H1 (cell line): ENCODE results near the gene BORCS6. TPM values are rescaled to one million over a fixed set of nuclear protein-coding genes. Genes with fewer than 3 reads are reported as not detected.

ENCODE experiments used
- BACH1 ChIP-seq: IDR thresholded peaks from 2 replicates; pipeline ENCODE4 v1.6.1; 2012; ENCODE audit warnings: low read length, improper control_type of control experiment
- BCL11A ChIP-seq, 2 experiments: IDR thresholded peaks; one replicate each; pipeline ENCODE4 v1.6.1; 2011; ENCODE audit warnings: low read depth in 2 of 2, low read length in 2 of 2, mild to moderate bottlenecking in 2 of 2
- BRCA1 ChIP-seq: IDR thresholded peaks from 2 replicates; pipeline ENCODE4 v1.6.1; 2012; ENCODE audit warnings: low read depth, low read length, improper control_type of control experiment
- CHD2 ChIP-seq: IDR thresholded peaks from 2 replicates; pipeline ENCODE4 v1.6.1; 2012; ENCODE audit warnings: low read length, improper control_type of control experiment
- CTBP2 ChIP-seq: IDR thresholded peaks from 2 replicates; pipeline ENCODE4 v1.7.0; 2011; ENCODE audit warnings: borderline replicate concordance, mild to moderate bottlenecking, moderate library complexity, mixed read lengths, low read length; ENCODE audit not compliant: insufficient read depth, insufficient read length
- EGR1 ChIP-seq: IDR thresholded peaks from 2 replicates; pipeline ENCODE4 v1.6.1; 2011; ENCODE audit warnings: low read depth, low read length, borderline replicate concordance
- EP300 ChIP-seq, 2 experiments: IDR thresholded peaks; 1 replicate in 1 of 2; 2 replicates in 1 of 2; pipeline ENCODE4 v1.6.1; 2011 to 2012; ENCODE audit warnings: low read depth in 2 of 2, low read length in 2 of 2, mild to moderate bottlenecking in 2 of 2, borderline replicate concordance in 1 of 2, inconsistent platforms in 1 of 2, moderate library complexity in 1 of 2
- GABPA ChIP-seq: IDR thresholded peaks from 2 replicates; pipeline ENCODE4 v1.6.1; 2011; ENCODE audit warnings: mild to moderate bottlenecking, low read length, moderate library complexity, borderline replicate concordance; ENCODE audit not compliant: insufficient read depth
- HDAC6 ChIP-seq: IDR thresholded peaks from one replicate; pipeline ENCODE4 v1.7.1; 2012; ENCODE audit warnings: low read depth, mild to moderate bottlenecking, inconsistent platforms, low read length, moderate library complexity
- KDM1A ChIP-seq: fragments of 200-600, 300-600 bp; sonication (generic); IDR thresholded peaks from 2 replicates; pipeline ENCODE4 v1.7.1; 2016; ENCODE audit warnings: mild to moderate bottlenecking, low read length, borderline replicate concordance
- KDM4A ChIP-seq: IDR thresholded peaks from one replicate; pipeline ENCODE4 v1.7.1; 2012; ENCODE audit warnings: low read depth, mild to moderate bottlenecking, moderate library complexity, low read length, inconsistent platforms; ENCODE audit not compliant: severe bottlenecking
- KDM5A ChIP-seq: fragments of 200-600 bp; IDR thresholded peaks from 2 replicates; pipeline ENCODE4 v1.7.1; 2012; ENCODE audit warnings: mild to moderate bottlenecking, low read length, inconsistent platforms, mixed read lengths
- MAFK ChIP-seq: IDR thresholded peaks from 2 replicates; pipeline ENCODE4 v1.6.1; 2012; ENCODE audit warnings: low read depth, mild to moderate bottlenecking, improper control_type of control experiment, low read length
- NANOG ChIP-seq: IDR thresholded peaks from 2 replicates; pipeline ENCODE4 v1.6.1; 2011; ENCODE audit warnings: low read length, low read depth, mild to moderate bottlenecking, inconsistent platforms; ENCODE audit not compliant: insufficient read depth, poor library complexity, severe bottlenecking
- NRF1 ChIP-seq: IDR thresholded peaks from 2 replicates; pipeline ENCODE4 v1.6.1; 2011; ENCODE audit warnings: mild to moderate bottlenecking, low read depth, low read length, improper control_type of control experiment
- POLR2A ChIP-seq, 2 experiments: IDR thresholded peaks; 1 replicate in 1 of 2; 2 replicates in 1 of 2; pipeline ENCODE4 v1.6.1; 2011; ENCODE audit warnings: low read depth in 2 of 2, low read length in 2 of 2, mild to moderate bottlenecking in 2 of 2; ENCODE audit errors: control extremely low read depth in 1 of 2
- RFX5 ChIP-seq: IDR thresholded peaks from 2 replicates; pipeline ENCODE4 v1.6.1; 2011; ENCODE audit warnings: low read depth, low read length, improper control_type of control experiment, borderline replicate concordance
- SIN3A ChIP-seq, 2 experiments: IDR thresholded peaks in 1 of 2; conservative IDR thresholded peaks in 1 of 2; 2 replicates each; pipeline ENCODE4 v1.6.1; 2011 to 2012; ENCODE audit warnings: low read length in 2 of 2, improper control_type of control experiment in 1 of 2, low read depth in 1 of 2, mild to moderate bottlenecking in 1 of 2
- SIX5 ChIP-seq: IDR thresholded peaks from 2 replicates; pipeline ENCODE4 v1.6.1; 2011; ENCODE audit warnings: mild to moderate bottlenecking, low read depth, low read length
- SP2 ChIP-seq: IDR thresholded peaks from 2 replicates; pipeline ENCODE4 v1.6.1; 2012; ENCODE audit warnings: mild to moderate bottlenecking, low read length, inconsistent platforms
- SP4 ChIP-seq: IDR thresholded peaks from 2 replicates; pipeline ENCODE4 v1.6.1; 2012; ENCODE audit warnings: low read length, inconsistent platforms
- TAF1 ChIP-seq: IDR thresholded peaks from 2 replicates; pipeline ENCODE4 v1.6.1; 2011; ENCODE audit warnings: mild to moderate bottlenecking, low read depth, low read length
- TCF12 ChIP-seq: IDR thresholded peaks from 2 replicates; pipeline ENCODE4 v1.6.1; 2011; ENCODE audit warnings: low read depth, mild to moderate bottlenecking, low read length
- TEAD4 ChIP-seq: IDR thresholded peaks from 2 replicates; pipeline ENCODE4 v1.6.1; 2012; ENCODE audit warnings: low read depth, low read length, inconsistent platforms, mixed read lengths
- ZNF274 ChIP-seq: IDR thresholded peaks from 2 replicates; pipeline ENCODE4 v1.7.0; 2012; ENCODE audit warnings: low read length, borderline replicate concordance; ENCODE audit errors: extremely low read depth
- polyA plus RNA-seq, 7 experiments: library from polyadenylated mRNA; depleted of rRNA in 3 of 7; stranded (reverse) in 5 of 7; unstranded in 2 of 7; fragments of >200 nt in 5 of 7; fragments of 200-250 nt in 2 of 7; gene quantifications; 1 replicate in 5 of 7; 2 replicates in 1 of 7; 4 replicates in 1 of 7; pipeline versions ENCODE4 v1.2.1 to v1.2.3, GENCODE V29; 2011 to 2013; ENCODE audit warnings: missing spikeins in 2 of 7, mixed read lengths in 2 of 7
- total RNA-seq: library from RNA; stranded (reverse); fragmentation: NEBNext Ultra II Directional; extraction: Animal tissue kit (Norgen Biotek cat#: 25700); gene quantifications from 2 replicates; pipeline ENCODE4 v1.2.1, GENCODE V29; 2021

Gene BORCS6
- total and polyA plus RNA-seq, 2 of the 8 experiments (the other 6 are each of a cell fraction or from before 2014, with no cell fraction given): 3.3 to 3.6 TPM

DNA sequence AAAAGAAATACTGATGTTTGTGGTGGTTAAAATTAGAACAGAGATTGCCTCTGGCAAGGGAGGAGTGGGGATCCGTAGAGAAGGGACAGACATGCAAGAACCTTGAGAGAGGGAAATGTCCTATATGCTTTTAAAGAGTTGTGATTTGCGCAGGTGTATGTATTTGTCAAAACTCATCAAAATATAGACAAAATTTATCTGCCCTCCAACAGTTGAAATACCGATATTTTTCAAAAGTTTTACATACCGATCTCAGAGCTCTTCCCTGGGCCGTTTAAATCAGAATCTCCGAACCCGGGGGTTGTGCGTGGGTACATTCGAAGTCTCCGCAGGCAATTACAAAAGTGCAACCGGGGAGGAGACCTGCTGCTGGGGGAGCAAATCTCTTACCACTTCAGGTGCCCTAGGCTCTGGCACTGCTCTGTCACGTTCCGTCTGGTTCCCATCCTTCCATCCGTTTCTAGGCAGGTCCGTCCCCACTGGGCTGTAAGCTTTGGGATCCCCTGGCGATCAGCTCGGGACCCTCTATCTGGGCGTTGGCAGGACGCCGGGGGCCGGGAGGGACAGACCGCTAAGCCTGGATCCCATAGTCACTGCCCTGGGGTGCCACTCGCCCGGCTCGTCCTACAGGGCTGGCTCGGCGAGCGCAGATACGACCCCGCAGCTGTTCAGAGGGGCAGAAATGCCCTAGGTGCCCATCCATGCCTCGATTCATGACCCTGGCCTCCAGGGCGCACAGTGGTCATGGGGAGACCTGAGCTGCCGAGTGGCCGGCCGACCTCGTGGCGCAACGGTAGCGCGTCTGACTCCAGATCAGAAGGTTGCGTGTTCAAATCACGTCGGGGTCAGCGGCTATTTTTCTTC, 4.2 kb downstream of the BORCS6 start (continued):
- TF ChIP-seq CHD2: no peak
- no peak for TF ChIP-seq EP300 (IDR thresholded peaks at IDR 0.05; ENCODE audit: borderline replicate concordance in 1 of 2, low read depth in 2 of 2, low read length in 2 of 2)
- TF ChIP-seq NANOG: no peak
- TF ChIP-seq TAF1: 0 out of 2 replicates have a peak, but pooled peaks have one; percentile 35
- TF ChIP-seq TCF12: 0 out of 2 replicates have a peak, but pooled peaks have one; percentile 56
- no peak for TF ChIP-seq KDM5A
- TF ChIP-seq RFX5: no peak
- TF ChIP-seq MAFK: no peak
- TF ChIP-seq CTBP2: peak; percentile 66
- no peak for TF ChIP-seq SP4
- TF ChIP-seq KDM1A: 0 out of 2 replicates have a peak, but pooled peaks have one; percentile 11
- TF ChIP-seq SIN3A (conservative IDR thresholded peaks at IDR 0.05 in 1 of 2, IDR thresholded peaks at IDR 0.05 in 1 of 2; ENCODE audit: low read depth in 1 of 2, low read length in 2 of 2): peak; percentile 64 to 79; a peak in 1 of 4 replicates
- TF ChIP-seq ZNF274: no peak
- peak; percentile 46; the same call in 1 of the 2 replicates for TF ChIP-seq NRF1
- TF ChIP-seq SIX5: no peak
- no peak for TF ChIP-seq GABPA
- TF ChIP-seq HDAC6: no peak
- TF ChIP-seq KDM4A: peak; percentile 92
- TF ChIP-seq TEAD4: peak; percentile 90
- TF ChIP-seq BACH1: no peak
- TF ChIP-seq BCL11A (IDR thresholded peaks at IDR 0.05; ENCODE audit: low read depth in 2 of 2, low read length in 2 of 2): no peak
- no peak for TF ChIP-seq EGR1
- TF ChIP-seq POLR2A (IDR thresholded peaks at IDR 0.05; ENCODE audit: control extremely low read depth in 1 of 2, low read depth in 2 of 2, low read length in 2 of 2): no peak
- TF ChIP-seq BRCA1: no peak; the same call in 1 of the 2 replicates
- TF ChIP-seq SP2: no peak
